HG03135 (cell line): ENCODE data around the gene IGFBP5.

ENCODE experiments used
- ATAC-seq: cut with Tn5 transposase; IDR thresholded peaks from one replicate; pipeline ENCODE4 v1.9.1; 2021; ENCODE audit warnings: mild to moderate bottlenecking, moderate library complexity; ENCODE audit not compliant: unreplicated experiment

IGFBP5 gene

GRCh38 chr2:216626168-216626874, 69.0 kb downstream of the IGFBP5 start:
- no peak for ATAC-seq

- no peak for ATAC-seq
Measured at GRCh38 chr2:216624251-216624650, 71.1 kb downstream of the IGFBP5 start.

DNA sequence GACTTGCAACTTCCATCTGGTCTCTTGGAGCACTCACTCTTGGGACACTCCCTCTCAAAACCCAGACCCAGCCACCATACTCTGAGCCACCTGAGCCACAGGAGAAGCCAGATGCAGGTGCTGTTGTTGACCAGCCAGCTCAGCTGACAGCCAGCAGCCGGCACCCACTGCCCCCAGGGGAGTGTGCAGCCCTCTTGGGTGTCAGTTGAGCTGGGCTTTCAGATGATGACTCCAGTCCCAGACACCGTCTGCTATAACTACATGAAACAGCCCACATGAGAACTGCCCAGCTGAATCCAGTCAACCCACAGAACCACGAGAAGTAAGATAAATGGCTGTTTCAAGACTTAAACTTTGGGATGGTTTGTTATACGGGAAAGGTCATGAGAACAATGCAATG, 72.8 kb downstream of the IGFBP5 start:
- no peak for ATAC-seq
